Esophagus squamous epithelium (tissue), 5 donors: Measurements from ENCODE around the gene ANK2. TPM values are rescaled to one million over a fixed set of nuclear protein-coding genes. Genes with fewer than 3 reads are reported as not detected.

Experiments
- DNase-seq: peaks from one replicate; lab custom pipeline; 2025; lab: John Stamatoyannopoulos, UW
- H3K27ac ChIP-seq, 4 donors: fragments of 200-600 bp; sonication (generic); one replicate each; pipeline ENCODE4 v1.5.1; 2016 to 2019; ENCODE audit warnings: mild to moderate bottlenecking in 1 of 4
- H3K27me3 ChIP-seq, 4 donors: fragments of 200-600 bp; sonication (generic); 1 replicate in 3 of 4; 2 replicates in 1 of 4; pipeline versions ENCODE4 v1.5.1 to v1.6.0; 2017 to 2021; ENCODE audit warnings: antibody characterized with exemption in 1 of 4
- H3K36me3 ChIP-seq, 3 donors: fragments of 200-600 bp; sonication (generic); one replicate each; pipeline ENCODE4 v1.5.1; 2016 to 2019
- H3K4me1 ChIP-seq, 3 donors: fragments of 200-600 bp; sonication (generic); one replicate each; pipeline ENCODE4 v1.5.1; 2017 to 2019
- H3K4me3 ChIP-seq, 4 donors: fragments of 200-600 bp; sonication (generic); 1 replicate in 3 of 4; 2 replicates in 1 of 4; pipeline ENCODE4 v1.5.1; 2016 to 2019; ENCODE audit warnings: mild to moderate bottlenecking in 2 of 4, moderate library complexity in 1 of 4
- H3K9me3 ChIP-seq, 3 donors: fragments of 200-600 bp; sonication (generic); one replicate each; pipeline ENCODE4 v1.5.1; 2016 to 2019
- POLR2A ChIP-seq, 4 donors: fragments of 450-650 bp; IDR thresholded peaks; one replicate each; pipeline ENCODE4 v1.6.1; 2017; ENCODE audit warnings: antibody characterized with exemption in 4 of 4, mild to moderate bottlenecking in 4 of 4, moderate library complexity in 3 of 4
- WGBS, 2 donors: methylation state at CpG; one replicate each; pipeline ENCODE4 v1.1.5; 2018; 5-methylcytosine and 5-hydroxymethylcytosine counted together
- intact Hi-C: fragments of 100-400 bp; cut with DNase I; formaldehyde crosslinking; loops from one replicate; pipeline ENCODE4 v1.15.0; 2022
- total RNA-seq, 4 donors: library from RNA; depleted of rRNA; stranded (reverse); fragments of >200 nt; gene quantifications; one replicate each; pipeline ENCODE4 v1.1.0, GENCODE V29; 2016
- TF ChIP-seq, protein P1 (sequence below), 6 experiments: fragments of 450-650 bp in 4 of 6; fragments of 200-600 bp in 2 of 6; sonication (generic) in 2 of 6; IDR thresholded peaks; one replicate each; pipeline ENCODE4 v1.5.1; 2016 to 2019; ENCODE audit warnings: antibody characterized with exemption in 6 of 6, mild to moderate bottlenecking in 4 of 6, moderate library complexity in 4 of 6
- donor health status: DM: yes; HTN: yes; CAD: no.

Gene ANK2
- total RNA-seq, 4 donors from 2014 or later = 1.4 to 20.8 (median 9.6) TPM

DNA sequence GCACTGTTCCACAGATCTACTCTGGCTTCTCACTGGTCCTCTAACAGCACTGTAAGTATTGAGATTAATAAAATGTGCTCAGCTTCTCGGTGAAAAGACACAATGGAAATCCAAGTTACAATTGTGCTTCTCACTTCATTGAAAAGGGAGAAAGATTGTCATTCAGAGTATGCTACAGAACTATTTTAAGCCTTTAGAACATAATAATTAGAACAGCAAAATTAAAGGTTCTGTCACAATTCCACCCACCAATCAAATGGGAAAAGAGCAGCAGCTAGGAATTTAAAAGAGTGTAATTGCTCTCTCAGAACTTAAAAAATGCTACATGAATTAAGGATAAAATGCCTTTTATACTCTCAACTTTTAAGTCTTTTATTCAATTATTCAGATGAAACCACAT, 329.4 kb downstream of the ANK2 start:
- Histone ChIP-seq H3K27ac (no peak overlapping the region), H3K9me3 (no peaks in the 10 kb centered on the region), H3K4me1 (peaks cover 0 to 22% (median 6%) of the 10 kb centered on the region in 3 donors), H3K4me3 (no peak overlapping the region), H3K36me3 (no peaks in the 10 kb centered on the region), H3K27me3 (no peaks in the 10 kb centered on the region)
- TF ChIP-seq, protein P1, sequence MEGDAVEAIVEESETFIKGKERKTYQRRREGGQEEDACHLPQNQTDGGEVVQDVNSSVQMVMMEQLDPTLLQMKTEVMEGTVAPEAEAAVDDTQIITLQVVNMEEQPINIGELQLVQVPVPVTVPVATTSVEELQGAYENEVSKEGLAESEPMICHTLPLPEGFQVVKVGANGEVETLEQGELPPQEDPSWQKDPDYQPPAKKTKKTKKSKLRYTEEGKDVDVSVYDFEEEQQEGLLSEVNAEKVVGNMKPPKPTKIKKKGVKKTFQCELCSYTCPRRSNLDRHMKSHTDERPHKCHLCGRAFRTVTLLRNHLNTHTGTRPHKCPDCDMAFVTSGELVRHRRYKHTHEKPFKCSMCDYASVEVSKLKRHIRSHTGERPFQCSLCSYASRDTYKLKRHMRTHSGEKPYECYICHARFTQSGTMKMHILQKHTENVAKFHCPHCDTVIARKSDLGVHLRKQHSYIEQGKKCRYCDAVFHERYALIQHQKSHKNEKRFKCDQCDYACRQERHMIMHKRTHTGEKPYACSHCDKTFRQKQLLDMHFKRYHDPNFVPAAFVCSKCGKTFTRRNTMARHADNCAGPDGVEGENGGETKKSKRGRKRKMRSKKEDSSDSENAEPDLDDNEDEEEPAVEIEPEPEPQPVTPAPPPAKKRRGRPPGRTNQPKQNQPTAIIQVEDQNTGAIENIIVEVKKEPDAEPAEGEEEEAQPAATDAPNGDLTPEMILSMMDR (IDR thresholded peaks at IDR 0.05) = no peak
- TF ChIP-seq POLR2A (IDR thresholded peaks at IDR 0.05) = no peak
- intact Hi-C loops = no loop called here
- WGBS, 2 donors = 65 to 90% methylated on average over 1 of the region's 1 CpG
- DNase-seq = no peak

GRCh38 chr4:113382704-113383103, 333.3 kb downstream of the ANK2 start:
- H3K9me3 ChIP-seq = no peaks in the 10 kb centered on the region
- H3K4me1 ChIP-seq = peaks cover 9 to 49% (median 21%) of the 10 kb centered on the region in 3 donors
- 57 to 80% methylated on average over 1 of the region's 1 CpG for WGBS, 2 donors
- H3K36me3 ChIP-seq = no peaks in the 10 kb centered on the region
- no peak overlapping the region for H3K4me3 ChIP-seq
- no peak for DNase-seq
- peak overlapping the region in 2 of 4 donors; percentile 50 to 58 for H3K27ac ChIP-seq
- TF ChIP-seq POLR2A (IDR thresholded peaks at IDR 0.05) = no peak
- TF ChIP-seq, protein P1 (IDR thresholded peaks at IDR 0.05) = no peak
- no peaks in the 10 kb centered on the region for H3K27me3 ChIP-seq
- intact Hi-C loops = loop anchor here (5.0 kb wide), 1 partner anchor 380 kb away; the partner anchor contains the start of gene CAMK2D

GRCh38 chr4:113383111-113383785, 333.8 kb downstream of the ANK2 start:
- WGBS, 2 donors = 40% methylated on average over 5 of the region's 5 CpGs
- no peak for TF ChIP-seq POLR2A (IDR thresholded peaks at IDR 0.05)
- TF ChIP-seq, protein P1 (IDR thresholded peaks at IDR 0.05) = no peak
- no peak for DNase-seq
- Histone ChIP-seq H3K4me3 (no peak overlapping the region), H3K27ac (peak overlapping the region in 3 of 4 donors; percentile 50 to 58 (median 50)), H3K27me3 (no peaks in the 10 kb centered on the region), H3K36me3 (no peaks in the 10 kb centered on the region), H3K4me1 (peaks cover 9 to 49% (median 21%) of the 10 kb centered on the region in 3 donors), H3K9me3 (no peaks in the 10 kb centered on the region)
- intact Hi-C loops = loop anchor here (5.0 kb wide), 1 partner anchor 379 kb away; the partner anchor contains the start of gene CAMK2D

GRCh38 chr4:113384600-113384999, 335.1 kb downstream of the ANK2 start:
- TF ChIP-seq, protein P1 (IDR thresholded peaks at IDR 0.05) = no peak
- TF ChIP-seq POLR2A (IDR thresholded peaks at IDR 0.05) = no peak
- no peak for DNase-seq
- H3K27ac ChIP-seq = peak overlapping the region in 3 of 4 donors; percentile 11 to 58 (median 50)
- H3K4me1 ChIP-seq = peaks cover 9 to 49% (median 21%) of the 10 kb centered on the region in 3 donors
- H3K27me3 ChIP-seq = no peaks in the 10 kb centered on the region
- intact Hi-C loops = loop anchor here (5.0 kb wide), 1 partner anchor 378 kb away; the partner anchor contains the start of gene CAMK2D
- H3K4me3 ChIP-seq = no peak overlapping the region
- H3K36me3 ChIP-seq = no peaks in the 10 kb centered on the region
- WGBS, 2 donors = 10 to 14% methylated on average over 5 of the region's 5 CpGs
- no peaks in the 10 kb centered on the region for H3K9me3 ChIP-seq

DNA sequence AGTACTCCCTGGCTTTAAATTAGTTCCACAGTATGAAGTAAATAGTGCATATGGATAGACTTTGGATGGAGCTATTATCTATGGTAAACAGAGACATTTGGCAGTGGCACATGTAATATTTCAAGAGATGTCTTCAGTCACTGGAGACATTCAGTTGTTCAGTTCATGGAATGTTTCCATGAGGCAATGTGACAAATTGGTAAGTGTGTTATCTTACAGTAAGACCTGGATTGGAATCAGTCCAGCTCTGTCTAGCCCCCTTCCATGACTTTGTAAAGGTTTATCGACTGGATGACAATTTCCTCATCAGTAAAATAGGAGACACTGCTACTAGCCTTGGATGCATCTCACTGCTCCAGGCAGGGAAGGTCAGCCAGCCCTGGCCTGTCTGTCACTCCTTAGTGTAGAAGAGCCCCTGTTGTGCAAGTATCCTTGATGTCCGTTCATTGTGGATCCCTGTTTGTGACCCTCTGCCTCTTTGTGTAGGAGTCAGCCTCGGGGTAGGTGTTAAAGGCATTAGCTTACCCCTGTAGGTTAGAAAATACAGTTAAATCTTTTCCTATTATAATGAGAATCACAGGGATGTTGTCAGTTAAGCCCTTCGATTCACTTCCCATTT, 335.9 kb downstream of the ANK2 start:
- peaks cover 9 to 49% (median 21%) of the 10 kb centered on the region in 3 donors for H3K4me1 ChIP-seq
- no peak for DNase-seq
- intact Hi-C loops = no loop called here
- no peaks in the 10 kb centered on the region for H3K27me3 ChIP-seq
- no peaks in the 10 kb centered on the region for H3K9me3 ChIP-seq
- no peak for TF ChIP-seq POLR2A (IDR thresholded peaks at IDR 0.05)
- TF ChIP-seq, protein P1 (IDR thresholded peaks at IDR 0.05) = no peak
- WGBS, 2 donors = 64 to 91% methylated on average over 4 of the region's 4 CpGs
- H3K36me3 ChIP-seq = no peaks in the 10 kb centered on the region
- H3K27ac ChIP-seq = peak overlapping the region in 1 of 4 donors; percentile 11
- no peak overlapping the region for H3K4me3 ChIP-seq
